ENCODE results near the gene TLCD1.
"Not testable (repeated sequence)": the region's sequence is repeated elsewhere in the genome, so short reads cannot be mapped to it uniquely, and the experiment has no call there.

TLCD1 gene

DNA sequence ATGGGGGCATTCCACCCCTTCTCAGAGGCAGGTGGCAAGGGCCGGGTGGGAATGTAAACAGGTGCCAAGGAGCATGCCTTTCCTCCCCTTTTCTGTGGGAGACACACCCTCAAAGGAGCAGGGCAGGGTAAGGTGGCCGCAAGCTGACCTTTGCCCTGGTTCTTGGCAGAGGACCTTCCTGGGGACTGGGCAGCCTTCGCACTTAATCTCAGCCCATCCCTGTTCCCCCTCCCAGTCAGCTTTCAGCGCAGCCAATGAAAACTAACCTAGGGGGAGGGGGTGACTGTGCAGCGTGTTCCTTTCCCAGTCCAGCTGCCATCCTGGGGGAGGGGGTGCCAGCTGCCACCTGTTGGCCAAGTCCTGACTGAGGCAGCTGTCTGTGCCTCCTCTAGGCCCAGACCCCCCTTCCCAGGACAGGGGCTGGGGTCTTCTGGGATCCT lies 20.6 kb upstream of the TLCD1 start:
- no peak for FAIRE-seq

DNA sequence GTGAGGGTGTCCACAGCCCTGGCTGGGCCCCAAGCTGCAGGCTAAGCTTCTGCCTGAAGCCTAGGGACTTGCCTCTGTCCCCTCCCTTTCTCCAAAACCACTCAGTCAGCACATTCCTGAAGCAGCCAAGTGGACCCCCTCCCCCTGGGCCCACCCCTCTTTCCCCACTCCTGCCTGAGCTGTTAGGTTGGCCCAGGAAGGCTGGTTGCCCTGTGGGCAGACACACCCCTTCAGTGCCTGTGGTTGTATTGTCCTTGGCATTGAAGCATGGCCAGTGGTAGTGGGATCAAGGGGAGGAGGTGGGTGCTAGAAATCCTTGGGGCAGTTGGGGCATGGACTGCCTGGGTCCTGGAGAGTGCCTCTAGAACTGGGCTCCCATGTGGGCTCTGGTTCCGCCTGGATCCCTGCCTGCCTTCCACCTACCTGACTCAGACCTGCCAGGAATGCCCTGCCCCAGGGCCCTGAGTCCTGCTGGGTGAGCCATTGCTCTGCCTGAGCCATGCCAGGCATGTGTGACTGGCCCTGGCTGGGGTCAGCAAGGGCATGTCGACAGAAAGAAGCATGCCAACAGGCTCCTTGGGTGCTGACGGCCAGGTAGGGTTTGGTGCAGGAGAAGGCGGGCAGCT lies 19.9 kb upstream of the TLCD1 start:
- FAIRE-seq: no peak

DNA sequence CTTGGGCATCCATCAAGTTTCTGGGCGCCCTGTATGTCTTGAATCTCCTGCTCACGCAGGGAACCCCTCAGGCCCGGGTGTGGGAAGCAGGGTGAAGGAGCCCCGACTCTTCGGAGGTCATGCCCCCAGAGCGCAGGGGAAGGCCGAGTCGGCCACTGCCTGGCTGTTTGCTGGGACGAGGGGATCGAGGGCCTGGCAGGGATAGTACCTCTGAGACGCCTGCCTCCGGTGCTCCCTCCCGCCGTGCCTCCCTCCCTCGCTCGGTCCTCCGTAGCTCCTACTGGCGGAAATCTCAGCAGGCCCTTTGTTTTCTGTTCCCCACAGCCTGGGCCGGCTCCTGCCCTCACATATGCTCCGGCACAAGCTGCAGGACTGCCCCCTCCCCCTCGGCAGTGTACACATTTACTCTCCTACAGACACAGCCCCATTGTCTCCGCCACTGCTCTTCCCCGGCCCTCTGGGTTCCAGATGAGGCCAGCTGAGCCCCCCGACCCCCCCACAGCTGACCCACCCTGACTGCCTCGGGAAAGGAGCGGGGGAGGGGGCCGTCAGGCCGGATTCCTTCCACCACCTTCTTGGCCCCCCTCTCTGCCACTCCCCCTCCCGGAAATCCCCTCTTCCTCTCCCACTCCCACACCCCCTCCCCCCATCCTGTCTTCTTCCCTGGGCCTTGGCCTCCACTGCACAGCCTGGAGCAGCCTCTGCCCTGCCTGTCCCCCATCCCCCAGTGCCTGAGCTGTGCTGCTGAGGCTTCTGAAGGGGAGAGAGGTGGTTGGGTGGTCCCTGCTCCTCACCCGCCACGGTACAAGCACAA lies 19.1 kb upstream of the TLCD1 start:
- no peak for FAIRE-seq

DNA sequence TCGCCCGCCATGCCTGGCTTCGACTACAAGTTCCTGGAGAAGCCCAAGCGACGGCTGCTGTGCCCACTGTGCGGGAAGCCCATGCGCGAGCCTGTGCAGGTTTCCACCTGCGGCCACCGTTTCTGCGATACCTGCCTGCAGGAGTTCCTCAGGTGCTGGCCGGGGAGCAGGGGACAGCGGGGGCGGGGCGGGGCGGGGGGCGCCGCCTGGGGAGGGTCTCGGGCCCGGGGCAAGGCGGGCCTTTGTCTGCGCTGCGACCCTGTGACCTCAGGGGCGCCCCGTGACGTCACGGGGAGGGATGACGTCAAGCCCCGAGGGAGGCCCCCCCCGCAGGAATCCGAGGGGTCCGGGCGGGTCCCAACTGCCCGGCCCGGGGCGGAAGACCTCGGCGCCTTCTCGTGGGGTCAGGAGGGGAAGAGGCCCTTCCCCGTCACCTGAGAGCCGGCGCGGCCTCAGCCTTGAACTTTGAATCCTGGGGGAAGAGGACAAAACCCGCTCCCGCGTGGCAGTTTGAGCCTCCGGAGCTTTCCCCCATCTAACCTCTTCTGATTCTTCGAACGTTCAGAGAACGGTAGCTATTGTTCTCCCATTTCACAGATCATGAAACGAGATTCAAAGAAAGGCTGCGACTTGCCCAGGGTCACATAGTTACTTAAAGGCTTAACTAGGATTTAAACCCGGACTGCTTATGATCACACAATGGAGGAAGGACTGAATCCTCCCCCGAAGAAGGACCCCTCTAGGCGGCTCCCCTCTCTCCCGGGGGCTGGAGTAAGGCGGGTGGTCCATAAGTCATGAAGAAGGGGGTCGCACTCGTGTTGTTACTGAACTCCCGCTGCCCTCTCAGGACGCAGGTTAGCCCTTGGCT lies 18.3 kb upstream of the TLCD1 start:
- no peak for FAIRE-seq

DNA sequence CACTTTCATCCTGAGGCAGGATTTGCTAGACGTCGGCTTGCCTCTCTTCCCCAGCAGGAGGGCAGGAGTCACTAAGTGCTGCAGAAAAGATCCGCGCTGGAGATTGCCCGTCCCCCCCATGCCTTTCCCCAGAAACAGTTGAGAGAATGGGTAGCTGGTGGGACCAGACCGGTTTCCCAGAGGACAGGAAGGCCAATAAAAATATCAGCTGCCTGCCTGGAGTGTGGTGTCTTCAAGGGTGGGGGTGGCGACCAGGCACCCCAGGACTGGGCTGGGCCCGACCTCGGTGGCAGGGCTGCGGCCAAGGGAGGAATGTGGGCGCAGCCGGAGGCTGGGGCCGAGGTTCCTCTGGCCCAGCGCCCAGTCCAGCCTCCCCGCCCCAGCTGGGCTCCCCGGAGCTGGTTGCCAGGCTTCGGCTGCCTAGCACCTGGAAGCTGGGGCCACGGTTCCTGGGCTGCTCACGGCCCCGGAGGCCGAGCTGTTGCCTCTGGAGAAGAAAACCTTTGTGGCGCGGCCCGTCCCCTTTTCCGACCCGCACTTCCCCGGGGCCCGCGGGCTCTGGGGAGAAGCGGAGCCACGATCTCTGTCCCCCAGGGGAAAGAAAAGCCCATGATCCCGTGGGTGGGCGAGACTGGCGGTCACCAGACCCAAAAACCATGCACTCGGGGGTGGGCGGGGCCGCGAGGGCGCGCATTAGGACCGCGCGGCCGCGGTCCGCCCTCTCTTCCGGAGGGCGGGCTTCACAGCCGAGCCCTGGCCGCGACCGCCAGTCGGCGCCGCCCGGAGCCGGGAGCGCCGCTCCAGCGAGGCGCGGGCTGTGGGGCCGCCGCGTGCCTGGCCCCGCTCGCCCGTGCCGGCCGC lies 17.4 kb upstream of the TLCD1 start, which contains the start of gene TRAF4:
TSS of gene TRAF4 (plus strand) at position 769 of the 861 bp plus-strand sequence. CDS start 102 bp downstream, outside the sequence.
- no peak for FAIRE-seq

DNA sequence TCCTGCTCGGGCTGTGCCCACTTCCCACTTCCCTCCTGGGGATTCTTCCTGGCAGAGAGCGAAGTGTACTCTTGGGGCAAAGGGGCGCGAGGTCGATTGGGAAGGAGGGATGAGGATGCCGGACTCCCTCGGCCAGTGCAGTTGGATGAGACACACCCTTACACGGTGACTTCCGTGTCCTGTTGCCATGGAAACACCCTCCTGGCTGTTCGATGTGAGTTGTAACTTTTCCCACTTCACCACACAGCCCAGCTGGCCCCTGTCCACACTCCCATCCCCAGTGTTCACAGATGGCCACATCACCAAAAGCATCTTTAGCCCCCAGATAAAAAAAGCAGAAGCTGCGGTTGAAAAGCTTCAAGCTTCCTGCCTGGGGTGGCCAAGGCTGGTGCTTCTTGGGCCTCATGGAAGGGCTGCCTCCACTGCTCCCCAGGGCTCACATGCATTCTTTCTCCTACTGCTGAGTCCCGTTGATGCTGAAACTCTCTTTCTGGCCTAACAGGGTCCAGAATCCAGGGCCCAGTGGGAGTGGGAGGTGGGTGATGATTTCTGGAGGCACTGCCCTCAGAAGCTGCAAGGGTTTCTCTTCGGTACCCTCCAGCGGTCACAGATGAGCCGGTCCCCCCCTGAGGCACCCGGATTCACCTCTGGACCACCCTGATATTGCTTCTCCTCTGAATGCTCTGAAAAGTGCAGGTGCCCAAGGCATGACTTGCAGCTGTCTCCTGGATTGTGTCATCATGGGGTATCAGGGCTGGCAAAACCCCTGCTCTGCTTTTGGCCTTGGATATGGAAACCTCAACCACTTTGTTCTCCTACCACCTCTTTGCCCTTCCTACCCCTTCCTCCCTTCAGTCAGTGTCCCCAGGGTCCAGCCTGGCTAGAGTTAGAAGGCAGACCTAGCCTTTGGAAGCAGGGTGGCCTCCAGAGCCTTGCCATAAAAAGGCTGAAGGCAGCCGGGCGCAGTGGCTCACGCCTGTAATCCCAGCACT lies 15.6 kb upstream of the TLCD1 start:
- FAIRE-seq: no peak

DNA sequence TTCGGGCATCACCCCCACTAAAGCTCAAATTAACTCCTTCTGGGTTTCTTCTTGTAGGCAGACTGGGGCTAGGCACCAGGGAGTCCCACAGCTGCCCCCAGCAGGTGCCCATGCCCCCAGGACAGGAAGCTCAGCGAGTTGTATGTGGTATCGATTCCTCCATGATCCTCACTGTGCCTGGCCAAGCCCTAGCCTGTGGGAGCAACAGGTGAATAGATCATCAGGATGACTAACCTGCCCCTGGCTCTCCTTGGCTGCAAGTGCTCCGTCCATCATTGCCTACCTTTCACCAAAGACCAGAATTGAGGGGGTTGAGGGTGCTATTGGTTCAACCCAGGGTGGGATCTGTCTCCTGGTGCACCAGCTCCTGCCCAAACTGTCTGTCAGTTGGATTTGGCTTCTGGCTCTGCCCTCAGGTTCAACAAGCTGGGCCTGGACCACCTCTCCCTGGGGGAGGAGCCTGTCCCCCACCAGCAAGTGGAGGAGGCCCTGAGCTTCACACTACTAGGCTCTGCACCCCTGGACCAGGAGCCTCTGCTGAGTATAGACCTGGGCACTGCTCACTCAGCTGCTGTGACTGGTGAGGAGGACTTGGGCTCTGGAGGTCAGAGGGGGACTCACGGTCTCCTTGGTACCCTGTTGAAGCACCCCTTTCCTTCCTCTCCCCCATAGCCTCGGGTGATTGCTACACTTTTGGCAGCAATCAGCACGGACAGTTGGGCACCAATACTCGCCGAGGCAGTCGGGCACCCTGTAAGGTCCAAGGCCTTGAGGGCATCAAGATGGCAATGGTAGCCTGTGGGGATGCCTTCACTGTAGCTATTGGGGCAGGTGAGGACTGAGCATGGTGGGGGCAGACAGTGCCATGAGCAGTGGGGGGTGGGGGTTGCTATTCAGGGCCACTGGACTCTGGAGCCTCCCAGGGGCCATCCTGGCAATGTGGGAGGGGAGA lies 14.6 kb upstream of the TLCD1 start:
- no peak for FAIRE-seq

DNA sequence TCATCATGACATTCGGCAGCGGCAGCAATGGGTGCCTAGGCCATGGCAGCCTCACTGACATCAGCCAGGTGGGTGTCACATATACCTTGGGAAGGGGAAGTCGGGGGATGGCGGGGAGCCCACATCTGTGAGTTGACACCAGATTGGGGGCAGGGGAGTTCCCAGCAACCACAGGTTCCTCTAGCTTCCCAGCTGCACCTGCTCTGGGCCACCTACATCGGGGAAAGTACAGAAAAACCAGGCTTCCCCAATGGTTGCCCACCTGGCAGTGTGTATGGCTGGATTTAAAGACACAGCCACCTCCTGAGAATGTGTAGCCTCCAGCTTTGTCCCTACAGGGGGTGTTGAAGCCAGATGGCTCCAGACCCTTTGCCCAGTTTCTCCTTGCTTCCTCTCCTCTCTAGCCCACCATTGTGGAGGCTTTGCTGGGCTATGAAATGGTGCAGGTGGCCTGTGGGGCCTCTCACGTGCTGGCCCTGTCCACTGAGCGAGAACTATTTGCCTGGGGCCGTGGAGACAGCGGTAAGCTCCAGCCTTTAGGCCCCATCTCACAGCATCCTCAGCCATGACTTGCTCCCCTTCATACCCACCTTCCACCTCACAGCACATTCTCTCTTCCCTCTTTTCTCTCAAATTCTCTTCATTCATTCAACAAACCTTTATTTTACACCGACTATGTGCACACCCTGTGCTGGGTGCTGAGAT lies 12.8 kb upstream of the TLCD1 start:
- FAIRE-seq: no peak

DNA sequence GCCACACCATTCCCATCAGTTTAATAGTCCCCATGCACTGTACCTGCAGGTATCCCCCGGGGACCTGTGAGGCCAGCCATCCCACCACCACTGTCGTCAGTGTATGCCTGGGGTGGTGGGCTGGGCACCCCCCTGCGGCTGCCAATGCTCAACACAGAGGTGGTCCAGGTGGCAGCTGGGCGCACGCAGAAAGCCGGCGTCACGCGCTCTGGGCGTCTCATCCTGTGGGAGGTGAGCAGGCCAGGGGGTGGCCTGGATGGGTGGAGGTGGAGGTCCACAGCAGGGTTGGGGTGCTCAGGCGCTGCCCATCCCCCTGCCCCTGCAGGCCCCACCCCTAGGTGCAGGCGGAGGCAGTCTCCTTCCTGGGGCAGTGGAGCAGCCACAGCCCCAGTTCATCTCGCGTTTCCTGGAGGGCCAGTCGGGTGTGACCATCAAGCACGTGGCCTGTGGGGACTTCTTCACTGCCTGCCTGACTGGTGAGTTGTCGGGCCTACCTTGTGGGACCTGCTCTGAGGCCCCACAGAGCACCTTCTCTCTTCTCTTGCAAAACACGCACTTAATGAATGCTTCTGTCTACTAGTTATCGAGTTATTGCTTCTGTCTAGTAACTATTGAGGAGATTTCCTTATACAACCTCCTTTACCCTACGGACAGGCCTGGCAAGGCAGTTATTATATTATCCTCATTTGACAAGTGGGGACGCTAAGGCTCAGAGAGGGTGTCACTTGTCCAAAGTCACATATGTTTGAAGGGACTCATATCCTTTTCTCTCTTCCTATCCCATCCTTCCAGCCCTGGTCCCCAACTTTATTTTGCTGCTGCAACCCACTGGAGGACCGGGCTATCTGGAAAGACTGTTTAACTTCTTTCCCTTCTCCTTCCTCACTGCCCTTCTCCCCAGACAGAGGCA lies 12.0 kb upstream of the TLCD1 start:
- no peak for FAIRE-seq

DNA sequence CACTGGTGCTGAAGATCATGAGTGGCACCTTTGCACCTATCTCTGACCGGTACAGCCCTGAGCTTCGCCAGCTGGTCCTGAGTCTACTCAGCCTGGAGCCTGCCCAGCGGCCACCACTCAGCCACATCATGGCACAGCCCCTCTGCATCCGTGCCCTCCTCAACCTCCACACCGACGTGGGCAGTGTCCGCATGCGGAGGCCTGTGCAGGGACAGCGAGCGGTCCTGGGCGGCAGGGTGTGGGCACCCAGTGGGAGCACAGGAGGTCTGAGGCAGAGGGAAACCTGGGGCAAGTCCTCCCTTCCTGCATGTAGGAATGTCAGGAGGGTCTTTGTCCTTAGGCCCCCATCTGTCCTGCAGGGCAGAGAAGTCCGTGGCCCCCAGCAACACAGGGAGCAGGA lies 11.3 kb upstream of the TLCD1 start:
- no peak for FAIRE-seq

DNA sequence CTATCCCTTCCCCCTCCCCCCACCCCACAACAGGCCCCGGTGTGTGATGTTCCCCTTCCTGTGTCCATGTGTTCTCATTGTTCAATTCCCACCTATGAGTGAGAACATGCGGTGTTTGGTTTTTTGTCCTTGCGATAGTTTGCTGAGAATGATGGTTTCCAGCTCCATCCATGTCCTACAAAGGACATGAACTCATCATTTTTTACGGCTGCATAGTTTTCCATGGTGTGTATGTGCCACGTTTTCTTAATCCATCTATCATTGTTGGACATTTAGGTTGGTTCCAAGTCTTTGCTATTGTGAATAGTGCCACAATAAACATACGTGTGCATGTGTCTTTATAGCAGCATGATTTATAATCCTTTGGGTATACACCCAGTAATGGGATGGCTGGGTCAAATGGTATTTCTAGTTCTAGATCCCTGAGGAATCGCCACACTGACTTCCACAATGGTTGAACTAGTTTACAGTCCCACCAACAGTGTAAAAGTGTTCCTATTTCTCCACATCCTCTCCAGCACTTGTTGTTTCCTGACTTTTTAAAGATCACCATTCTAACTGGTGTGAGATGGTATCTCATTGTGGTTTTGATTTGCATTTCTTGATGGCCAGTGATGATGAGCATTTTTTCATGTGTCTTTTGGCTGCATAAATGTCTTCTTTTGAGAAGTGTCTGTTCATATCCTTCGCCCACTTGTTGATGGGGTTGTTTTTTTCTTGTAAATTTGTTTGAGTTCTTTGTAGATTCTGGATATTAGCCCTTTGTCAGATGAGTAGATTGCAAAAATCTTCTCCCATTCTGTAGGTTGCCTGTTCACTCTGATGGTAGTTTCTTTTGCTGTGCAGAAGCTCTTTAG lies 10.1 kb upstream of the TLCD1 start:
- not testable (repeated sequence) for FAIRE-seq

DNA sequence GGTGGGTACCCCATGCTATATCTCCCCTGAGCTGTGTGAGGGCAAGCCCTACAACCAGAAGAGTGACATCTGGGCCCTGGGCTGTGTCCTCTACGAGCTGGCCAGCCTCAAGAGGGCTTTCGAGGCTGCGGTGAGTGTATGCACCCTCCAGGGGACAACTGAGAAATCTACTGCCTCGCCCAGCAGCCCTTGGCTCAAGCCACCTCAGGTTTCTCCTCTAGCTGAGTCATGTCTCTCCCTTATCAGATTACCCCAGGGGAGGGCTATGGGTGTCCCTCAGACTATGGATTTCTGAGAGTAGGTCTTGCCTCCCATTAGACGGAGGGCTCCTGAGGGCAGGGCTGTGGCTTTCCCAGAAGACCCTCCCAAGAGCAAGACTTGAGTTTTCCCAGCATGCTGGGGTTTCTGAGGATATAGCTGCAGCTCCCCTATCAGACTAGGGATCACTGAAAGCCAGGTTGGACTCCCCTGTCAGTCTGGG lies 9.2 kb upstream of the TLCD1 start:
- FAIRE-seq: no peak

DNA sequence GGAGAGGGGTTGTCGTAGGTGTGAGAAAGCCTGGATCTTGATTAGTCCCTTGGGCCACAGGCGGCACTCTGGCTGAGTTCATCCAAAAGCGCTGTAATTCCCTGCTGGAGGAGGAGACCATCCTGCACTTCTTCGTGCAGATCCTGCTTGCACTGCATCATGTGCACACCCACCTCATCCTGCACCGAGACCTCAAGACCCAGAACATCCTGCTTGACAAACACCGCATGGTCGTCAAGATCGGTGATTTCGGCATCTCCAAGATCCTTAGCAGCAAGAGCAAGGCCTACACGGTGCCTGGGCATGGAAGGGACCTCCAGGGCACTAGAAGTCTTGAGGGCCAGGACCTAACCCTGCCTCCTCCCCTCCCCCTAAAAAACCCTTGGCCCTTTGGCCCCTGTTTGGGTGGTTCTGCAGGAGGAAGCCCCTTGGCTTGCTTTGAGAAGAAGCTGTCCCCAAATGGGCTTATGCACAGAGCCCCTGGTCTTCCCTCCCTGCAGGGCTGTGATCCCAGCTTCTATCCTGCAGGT lies 8.7 kb upstream of the TLCD1 start:
- no peak for FAIRE-seq

DNA sequence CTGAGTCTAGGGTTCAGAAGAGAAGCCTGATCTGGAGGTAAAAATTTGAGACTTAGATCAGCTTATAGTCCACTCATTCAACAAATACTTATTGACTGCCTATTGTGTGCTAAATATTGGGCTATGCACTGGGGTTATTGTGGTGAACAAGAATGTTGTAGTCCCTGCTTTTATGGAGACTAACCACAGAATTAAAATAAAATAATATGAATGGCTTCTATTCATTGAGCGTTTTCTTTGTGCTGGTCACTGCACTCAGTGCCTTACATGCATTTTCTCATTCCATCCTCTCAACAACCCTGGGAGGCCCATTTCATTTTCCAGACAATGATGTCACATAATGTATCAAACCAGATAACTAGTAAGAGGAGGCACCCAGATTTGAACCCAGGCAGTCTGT lies 7.3 kb upstream of the TLCD1 start:
- FAIRE-seq: no peak

DNA sequence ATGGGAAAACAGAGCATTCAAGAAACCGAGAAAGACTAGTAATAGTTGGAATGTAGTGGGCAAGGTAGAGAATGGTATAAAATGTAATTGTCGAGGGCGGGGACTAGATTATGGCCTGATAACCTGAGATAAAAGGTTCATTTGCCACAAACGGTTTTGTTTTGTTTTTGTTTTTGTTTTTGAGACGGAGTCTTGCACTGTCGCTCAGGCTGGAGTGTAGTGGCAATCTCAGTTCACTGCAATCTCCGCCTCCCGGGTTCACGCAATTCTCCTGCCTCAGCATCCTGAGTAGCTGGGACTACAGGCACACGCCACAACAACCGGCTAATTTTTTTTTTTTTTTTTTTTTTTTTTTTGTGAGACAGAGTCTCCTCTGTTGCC lies 3.9 kb upstream of the TLCD1 start:
- no peak for FAIRE-seq

DNA sequence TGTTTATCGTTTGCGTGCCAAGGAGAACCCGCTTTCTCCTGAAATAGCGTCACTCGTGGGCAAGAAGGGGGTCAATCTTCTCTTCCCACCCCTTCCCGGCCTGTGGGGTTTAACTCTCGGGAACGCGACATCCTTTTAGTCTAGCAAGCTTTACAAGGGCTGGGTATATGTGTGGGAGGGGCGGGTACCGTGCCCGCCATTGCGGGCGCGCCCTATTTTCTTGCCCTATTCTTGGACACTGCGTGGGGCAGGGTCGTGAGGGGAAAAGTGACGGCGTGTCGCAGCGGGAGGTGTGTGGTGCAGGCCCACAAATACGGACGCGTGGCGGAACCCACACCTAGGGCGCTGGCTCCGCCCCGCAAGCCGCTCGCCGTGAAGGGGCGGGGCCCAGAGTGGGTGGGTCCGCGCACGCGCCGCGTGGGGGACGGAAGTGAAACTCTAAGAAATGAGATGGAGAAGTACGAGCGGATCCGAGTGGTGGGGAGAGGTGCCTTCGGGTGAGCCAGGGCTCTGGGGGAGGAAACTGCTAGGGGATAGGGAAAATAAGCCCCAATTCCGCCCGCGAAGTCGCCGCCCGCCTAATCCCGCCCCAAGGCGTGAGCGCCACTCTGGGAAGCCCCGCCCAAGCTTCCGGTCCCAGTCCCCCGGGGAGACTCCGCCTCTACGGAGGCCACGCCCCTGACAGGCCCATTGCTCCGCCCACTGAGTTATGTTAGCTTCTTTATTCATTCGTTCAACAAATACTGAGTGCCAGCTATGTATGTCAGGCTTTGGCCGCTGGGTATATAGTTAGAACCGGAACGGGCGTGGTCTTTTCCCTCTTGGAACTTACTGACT lies 2.5 kb upstream of the TLCD1 start, which contains the start of gene NEK8:
TSS of gene NEK8 (plus strand) at position 425 of the 837 bp plus-strand sequence. CDS start at position 451, 26 bp downstream.
- peak; percentile 60 for FAIRE-seq

All from endometrium (tissue), 2 donors.